CD4-positive, CD25-positive, alpha-beta regulatory T cell (primary cell): ENCODE measurements around the gene SPINDOC. TPM values are rescaled to one million over a fixed set of nuclear protein-coding genes. Genes with fewer than 3 reads are reported as not detected.
"Not testable (repeated sequence)": the region's sequence is repeated elsewhere in the genome, so short reads cannot be mapped to it uniquely, and the experiment has no call there.

Source experiments
- ATAC-seq, 2 donors: fragments of 150-1000 bp; cut with Tn5 transposase; one replicate each; pipeline ENCODE4 v1.10.0; 2021; ENCODE audit warnings: low read depth in 2 of 2, moderate number of reproducible peaks in 2 of 2, moderate library complexity in 1 of 2
- DNase-seq, 3 donors: peaks; one replicate each; pipeline versions ENCODE4 v3.0.0 to v3.0.0-alpha.2; 2012 to 2022; ENCODE audit warnings: mixed read lengths in 1 of 3
- H3K27ac ChIP-seq: one replicate; pipeline ENCODE4 v1.7.0; 2013; ENCODE audit warnings: mild to moderate bottlenecking, low read length; ENCODE audit not compliant: insufficient read depth, poor library complexity, severe bottlenecking
- H3K27me3 ChIP-seq: one replicate; pipeline ENCODE4 v1.7.0; 2013; ENCODE audit warnings: low read length; ENCODE audit not compliant: control insufficient read depth, insufficient read depth
- H3K36me3 ChIP-seq: one replicate; pipeline ENCODE4 v1.7.0; 2013; ENCODE audit warnings: mild to moderate bottlenecking, low read length, moderate library complexity; ENCODE audit not compliant: control insufficient read depth, insufficient read depth
- H3K4me1 ChIP-seq: 2 replicates; pipeline ENCODE4 v1.7.0; 2013; ENCODE audit warnings: mild to moderate bottlenecking, low read length; ENCODE audit not compliant: insufficient read depth, control insufficient read depth, poor library complexity, severe bottlenecking
- H3K4me3 ChIP-seq: one replicate; pipeline ENCODE4 v1.7.0; 2013; ENCODE audit warnings: low read depth, mild to moderate bottlenecking, low read length, moderate library complexity
- H3K9me3 ChIP-seq, 2 experiments: 1 replicate in 1 of 2; 2 replicates in 1 of 2; pipeline ENCODE4 v1.7.0; 2013; ENCODE audit warnings: low read length in 2 of 2, mild to moderate bottlenecking in 1 of 2, moderate library complexity in 1 of 2; ENCODE audit not compliant: control insufficient read depth in 2 of 2
- H3K27ac Mint-ChIP-seq, 3 donors: one replicate each; pipeline ENCODE4 v1.8.0; 2020 to 2022; ENCODE audit warnings: mild to moderate bottlenecking in 3 of 3, mixed read lengths in 3 of 3, moderate library complexity in 2 of 3
- H3K27me3 Mint-ChIP-seq: one replicate; pipeline ENCODE4 v1.8.0; 2022; ENCODE audit warnings: mild to moderate bottlenecking, mixed read lengths
- H3K36me3 Mint-ChIP-seq: one replicate; pipeline ENCODE4 v1.8.0; 2020; ENCODE audit warnings: mixed read lengths
- H3K4me1 Mint-ChIP-seq, 4 donors: one replicate each; pipeline ENCODE4 v1.8.0; 2020 to 2022; ENCODE audit warnings: mixed read lengths in 4 of 4, mild to moderate bottlenecking in 1 of 4
- H3K4me3 Mint-ChIP-seq, 4 donors: one replicate each; pipeline ENCODE4 v1.8.0; 2020 to 2022; ENCODE audit warnings: mild to moderate bottlenecking in 4 of 4, mixed read lengths in 4 of 4, moderate library complexity in 3 of 4
- H3K9me3 Mint-ChIP-seq, 7 donors: one replicate each; pipeline ENCODE4 v1.8.0; 2020 to 2022; ENCODE audit warnings: mixed read lengths in 7 of 7, mild to moderate bottlenecking in 3 of 7, moderate library complexity in 2 of 7
- polyA plus RNA-seq, 4 donors: library from polyadenylated mRNA; unstranded; fragments of 300-500 nt; fragmentation: Illumina TruSeq; gene quantifications; one replicate each; pipeline ENCODE4 v1.2.3, GENCODE V29; 2021
- total RNA-seq: library from RNA; stranded (reverse); gene quantifications from one replicate; pipeline ENCODE4 v1.2.3, GENCODE V29; 2022

Gene SPINDOC
- total and polyA plus RNA-seq, 5 donors from 2014 or later, result 0.41 to 11.1 (median 0.75) TPM

- H3K4me3 Mint-ChIP-seq, result no peak overlapping the region
- no peaks in the 10 kb centered on the region for H3K36me3 Mint-ChIP-seq
- Histone ChIP-seq H3K4me3 (no peak overlapping the region), H3K36me3 (no peaks in the 10 kb centered on the region), H3K27me3 (no peaks in the 10 kb centered on the region), H3K27ac (no peak overlapping the region), H3K9me3 (peaks cover 11 to 19% of the 10 kb centered on the region in 2 experiments), H3K4me1 (no peaks in the 10 kb centered on the region)
- H3K27me3 Mint-ChIP-seq, result peaks cover 9% of the 10 kb centered on the region
- H3K4me1 Mint-ChIP-seq, result peaks cover 0 to 5% (median 0%) of the 10 kb centered on the region in 4 donors
- peaks cover 0 to 15% (median 5%) of the 10 kb centered on the region in 7 donors for H3K9me3 Mint-ChIP-seq
- no peak overlapping the region for H3K27ac Mint-ChIP-seq
- ATAC-seq (no peak), DNase-seq (no peak)
Measured at GRCh38 chr11:63793161-63793560, 20.1 kb upstream of the SPINDOC start.

- H3K27me3 Mint-ChIP-seq, result peaks cover 13% of the 10 kb centered on the region
- H3K4me3 Mint-ChIP-seq, result no peak overlapping the region
- Histone ChIP-seq H3K4me1 (no peaks in the 10 kb centered on the region), H3K27ac (no peak overlapping the region), H3K4me3 (no peak overlapping the region), H3K36me3 (no peaks in the 10 kb centered on the region), H3K9me3 (peaks cover 11 to 19% of the 10 kb centered on the region in 2 experiments), H3K27me3 (no peaks in the 10 kb centered on the region)
- peaks cover 0 to 5% (median 0%) of the 10 kb centered on the region in 4 donors for H3K4me1 Mint-ChIP-seq
- ATAC-seq (no peak), DNase-seq (no peak)
- no peaks in the 10 kb centered on the region for H3K36me3 Mint-ChIP-seq
- H3K9me3 Mint-ChIP-seq, result peaks cover 0 to 15% (median 5%) of the 10 kb centered on the region in 7 donors
- H3K27ac Mint-ChIP-seq, result no peak overlapping the region
Measured at GRCh38 chr11:63795066-63795465, 18.2 kb upstream of the SPINDOC start.

GRCh38 chr11:63800921-63801320 is 12.3 kb upstream of the SPINDOC start:
- no peak for ATAC-seq
- H3K4me1 ChIP-seq, result no peaks in the 10 kb centered on the region
- no peak for DNase-seq
- no peaks in the 10 kb centered on the region for H3K9me3 ChIP-seq
- Mint-ChIP-seq H3K4me1 (no peaks in the 10 kb centered on the region), H3K4me3 (no peak overlapping the region), H3K9me3 (peaks cover 0 to 3% (median 0%) of the 10 kb centered on the region in 7 donors), H3K27me3 (peaks cover 14% of the 10 kb centered on the region), H3K27ac (peak overlapping the region in 1 of 3 donors; percentile 95), H3K36me3 (no peaks in the 10 kb centered on the region)
- no peak overlapping the region for H3K27ac ChIP-seq
- H3K36me3 ChIP-seq, result no peaks in the 10 kb centered on the region
- no peaks in the 10 kb centered on the region for H3K27me3 ChIP-seq
- H3K4me3 ChIP-seq, result no peak overlapping the region

GRCh38 chr11:63802637-63803414 is 10.4 kb upstream of the SPINDOC start:
- Mint-ChIP-seq H3K36me3 (no peaks in the 10 kb centered on the region), H3K4me1 (no peaks in the 10 kb centered on the region), H3K9me3 (peaks cover 0 to 3% (median 0%) of the 10 kb centered on the region in 7 donors), H3K27ac (no peak overlapping the region), H3K27me3 (peaks cover 14% of the 10 kb centered on the region), H3K4me3 (no peak overlapping the region)
- DNase-seq, result no peak
- Histone ChIP-seq H3K36me3 (no peaks in the 10 kb centered on the region), H3K4me1 (no peaks in the 10 kb centered on the region), H3K27ac (no peak overlapping the region), H3K4me3 (no peak overlapping the region), H3K27me3 (no peaks in the 10 kb centered on the region), H3K9me3 (no peaks in the 10 kb centered on the region)
- no peak for ATAC-seq

- H3K36me3 Mint-ChIP-seq, result no peaks in the 10 kb centered on the region
- no peaks in the 10 kb centered on the region for H3K27me3 ChIP-seq
- no peaks in the 10 kb centered on the region for H3K4me1 Mint-ChIP-seq
- H3K4me3 Mint-ChIP-seq, result no peak overlapping the region
- no peaks in the 10 kb centered on the region for H3K9me3 ChIP-seq
- peaks cover 10% of the 10 kb centered on the region for H3K27me3 Mint-ChIP-seq
- ATAC-seq (no peak), DNase-seq (no peak)
- no peaks in the 10 kb centered on the region for H3K36me3 ChIP-seq
- no peak overlapping the region for H3K27ac ChIP-seq
- H3K27ac Mint-ChIP-seq, result no peak overlapping the region
- no peak overlapping the region for H3K4me3 ChIP-seq
- no peaks in the 10 kb centered on the region for H3K4me1 ChIP-seq
- no peaks in the 10 kb centered on the region for H3K9me3 Mint-ChIP-seq
Measured at GRCh38 chr11:63804259-63804658, 9.0 kb upstream of the SPINDOC start.

GRCh38 chr11:63805844-63806415 is 7.3 kb upstream of the SPINDOC start:
- H3K4me1 Mint-ChIP-seq, result no peaks in the 10 kb centered on the region
- Histone ChIP-seq H3K36me3 (no peaks in the 10 kb centered on the region), H3K4me3 (no peak overlapping the region), H3K27me3 (no peaks in the 10 kb centered on the region), H3K27ac (no peak overlapping the region), H3K9me3 (no peaks in the 10 kb centered on the region), H3K4me1 (no peaks in the 10 kb centered on the region)
- no peak for DNase-seq
- no peak overlapping the region for H3K4me3 Mint-ChIP-seq
- ATAC-seq, result no peak
- H3K27ac Mint-ChIP-seq, result no peak overlapping the region
- no peaks in the 10 kb centered on the region for H3K36me3 Mint-ChIP-seq
- peaks cover 4% of the 10 kb centered on the region for H3K27me3 Mint-ChIP-seq
- H3K9me3 Mint-ChIP-seq, result no peaks in the 10 kb centered on the region

- not testable (repeated sequence) for H3K27ac ChIP-seq, H3K27me3 ChIP-seq, H3K27ac Mint-ChIP-seq, H3K4me3 ChIP-seq, H3K36me3 Mint-ChIP-seq, DNase-seq, H3K36me3 ChIP-seq, H3K9me3 ChIP-seq, ATAC-seq, H3K27me3 Mint-ChIP-seq, H3K9me3 Mint-ChIP-seq
- peaks cover 22% of the 10 kb centered on the region for H3K4me1 ChIP-seq
- H3K4me1 Mint-ChIP-seq, result peaks cover 7 to 22% (median 13%) of the 10 kb centered on the region in 4 donors
- peak overlapping the region in 1 of 4 donors; percentile 10 for H3K4me3 Mint-ChIP-seq
Measured at GRCh38 chr11:63810383-63810782, 2.9 kb upstream of the SPINDOC start.

GRCh38 chr11:63811522-63811921 is 1.7 kb upstream of the SPINDOC start:
- DNase-seq (no peak), ATAC-seq (no peak)
- Mint-ChIP-seq H3K4me1 (peaks cover 7 to 31% (median 18%) of the 10 kb centered on the region in 4 donors), H3K27me3 (no peaks in the 10 kb centered on the region), H3K4me3 (peak overlapping the region; percentile 65 to 86 (median 80)), H3K36me3 (peaks cover 5% of the 10 kb centered on the region), H3K27ac (no peak overlapping the region), H3K9me3 (no peaks in the 10 kb centered on the region)
- Histone ChIP-seq H3K4me1 (peaks cover 26% of the 10 kb centered on the region), H3K36me3 (peaks cover 5% of the 10 kb centered on the region), H3K4me3 (no peak overlapping the region), H3K27me3 (no peaks in the 10 kb centered on the region), H3K27ac (no peak overlapping the region), H3K9me3 (no peaks in the 10 kb centered on the region)
